Measurements from ENCODE around the gene AXIN2.

The AXIN2 gene

GRCh38 chr17:65557349-65558310 lies 3.8 kb downstream of the AXIN2 start:
- H3K4me3 ChIP-seq (ENCODE audit: low read depth, low read length), result no peak overlapping the region
- DNase-seq (ENCODE audit: low read depth), result no peak

GRCh38 chr17:65556910-65557348 lies 4.5 kb downstream of the AXIN2 start:
- H3K4me3 ChIP-seq (ENCODE audit: low read depth, low read length), result no peak overlapping the region
- DNase-seq (ENCODE audit: low read depth), result no peak

- no peak overlapping the region for H3K4me3 ChIP-seq (ENCODE audit: low read depth, low read length)
- DNase-seq (ENCODE audit: low read depth), result no peak
Measured at GRCh38 chr17:65556014-65556909, 5.2 kb downstream of the AXIN2 start.

GRCh38 chr17:65554553-65555223 lies 6.8 kb downstream of the AXIN2 start:
- no peak overlapping the region for H3K4me3 ChIP-seq (ENCODE audit: low read depth, low read length)
- DNase-seq (ENCODE audit: low read depth), result no peak

GRCh38 chr17:65553646-65554552 lies 7.5 kb downstream of the AXIN2 start:
- no peak overlapping the region for H3K4me3 ChIP-seq (ENCODE audit: low read depth, low read length)
- no peak for DNase-seq (ENCODE audit: low read depth)

GRCh38 chr17:65553009-65553645 lies 8.3 kb downstream of the AXIN2 start:
- no peak for DNase-seq (ENCODE audit: low read depth)
- H3K4me3 ChIP-seq (ENCODE audit: low read depth, low read length), result no peak overlapping the region

GRCh38 chr17:65552214-65552613 lies 9.2 kb downstream of the AXIN2 start:
- DNase-seq (ENCODE audit: low read depth), result no peak
- H3K4me3 ChIP-seq (ENCODE audit: low read depth, low read length), result no peak overlapping the region

GRCh38 chr17:65551267-65552040 lies 10.0 kb downstream of the AXIN2 start:
- no peak overlapping the region for H3K4me3 ChIP-seq (ENCODE audit: low read depth, low read length)
- no peak for DNase-seq (ENCODE audit: low read depth)

GRCh38 chr17:65550758-65551157 lies 10.7 kb downstream of the AXIN2 start:
- no peak overlapping the region for H3K4me3 ChIP-seq (ENCODE audit: low read depth, low read length)
- no peak for DNase-seq (ENCODE audit: low read depth)

GRCh38 chr17:65550075-65550662 lies 11.3 kb downstream of the AXIN2 start:
- H3K4me3 ChIP-seq (ENCODE audit: low read depth, low read length), result no peak overlapping the region
- no peak for DNase-seq (ENCODE audit: low read depth)

GRCh38 chr17:65548269-65548969 lies 13.0 kb downstream of the AXIN2 start:
- no peak overlapping the region for H3K4me3 ChIP-seq (ENCODE audit: low read depth, low read length)
- DNase-seq (ENCODE audit: low read depth), result no peak

GRCh38 chr17:65547253-65547670 lies 14.2 kb downstream of the AXIN2 start:
- no peak for DNase-seq (ENCODE audit: low read depth)
- H3K4me3 ChIP-seq (ENCODE audit: low read depth, low read length), result no peak overlapping the region

- no peak overlapping the region for H3K4me3 ChIP-seq (ENCODE audit: low read depth, low read length)
- DNase-seq (ENCODE audit: low read depth), result no peak
Measured at GRCh38 chr17:65546579-65546978, 14.9 kb downstream of the AXIN2 start.

GRCh38 chr17:65545705-65546523 lies 15.5 kb downstream of the AXIN2 start:
- DNase-seq (ENCODE audit: low read depth), result no peak
- no peak overlapping the region for H3K4me3 ChIP-seq (ENCODE audit: low read depth, low read length)

GRCh38 chr17:65544672-65545071 lies 16.8 kb downstream of the AXIN2 start:
- no peak overlapping the region for H3K4me3 ChIP-seq (ENCODE audit: low read depth, low read length)
- DNase-seq (ENCODE audit: low read depth), result no peak

- H3K4me3 ChIP-seq (ENCODE audit: low read depth, low read length), result no peak overlapping the region
- DNase-seq (ENCODE audit: low read depth), result no peak
Measured at GRCh38 chr17:65542610-65543009, 18.8 kb downstream of the AXIN2 start.

Measured in skeletal muscle cell (primary cell).